AG04450 (cell line): ENCODE measurements around the gene MYL9. TPM values are rescaled to one million over a fixed set of nuclear protein-coding genes. Genes with fewer than 3 reads are reported as not detected.

Experiments
- CTCF ChIA-PET: fragments of 300-600, 350-600 bp; formaldehyde crosslinking; extraction: SDS; loops from one replicate; lab custom pipeline; 2022; ENCODE audit warnings: antibody characterized with exemption, inconsistent platforms; lab: Charles Lee
- POLR2A ChIA-PET: fragments of 350-600 bp; formaldehyde crosslinking; extraction: SDS; loops from one replicate; lab custom pipeline; 2021; ENCODE audit warnings: antibody characterized with exemption, inconsistent platforms; lab: Yijun Ruan, JAX
- DNase-seq: peaks from one replicate; pipeline ENCODE4 v3.0.0-alpha.2; 2011; ENCODE audit warnings: low read depth, low spot score
- H3K27ac ChIP-seq: one replicate; pipeline ENCODE4 v1.5.1; 2012; ENCODE audit warnings: low read depth, low read length, control low read depth
- H3K27me3 ChIP-seq: one replicate; pipeline ENCODE4 v1.6.0; 2012; ENCODE audit warnings: low read length; ENCODE audit not compliant: control insufficient read depth, insufficient read depth
- H3K4me3 ChIP-seq: 2 replicates; pipeline ENCODE4 v1.5.1; 2011; ENCODE audit warnings: mild to moderate bottlenecking, low read depth, low read length, control low read depth
- H3K9me3 ChIP-seq: 2 replicates; pipeline ENCODE4 v1.5.1; 2012; ENCODE audit warnings: low read length; ENCODE audit not compliant: control insufficient read depth, insufficient read depth
- polyA plus RNA-seq: library from polyadenylated mRNA; depleted of rRNA; stranded (reverse); fragments of >200 nt; gene quantifications from 2 replicates; pipeline ENCODE4 v1.2.3, GENCODE V29; 2011; rRNA removed
- small RNA-seq: library from RNA; depleted of rRNA; stranded (forward); fragments of <200 nt; gene quantifications from one replicate; pipeline ENCODE3, GENCODE V24; 2012; ENCODE audit warnings: low read depth; ENCODE audit not compliant: insufficient read length
- TF ChIP-seq, protein P1 (sequence below): IDR thresholded peaks from 2 replicates; pipeline ENCODE4 v1.5.1; 2011; ENCODE audit warnings: low read depth, low read length, control low read depth, inconsistent platforms

MYL9 gene
- polyA plus RNA-seq, 1 experiment = 273 TPM

DNA sequence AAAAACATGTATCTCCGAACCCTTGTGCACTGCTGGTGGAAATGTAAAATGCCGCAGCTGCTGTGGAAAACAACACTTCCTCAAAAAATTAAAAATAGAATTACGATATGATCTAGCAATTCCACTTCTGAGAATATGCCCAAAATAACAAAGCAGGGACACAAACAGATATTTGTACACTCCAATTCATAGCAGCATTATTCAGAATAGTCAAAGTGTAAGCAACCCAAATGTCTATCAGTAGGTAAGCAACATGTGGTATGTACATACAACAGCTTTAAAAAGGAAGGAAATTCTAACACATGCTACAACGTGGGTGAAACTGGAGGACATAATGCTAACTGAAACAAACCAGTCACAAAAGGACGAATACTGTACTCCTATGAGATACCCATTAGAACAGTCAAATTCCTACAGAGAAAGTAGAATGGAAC, 58.6 kb downstream of the MYL9 start:
- POLR2A ChIA-PET = interaction anchor here (0.6 to 0.7 kb wide), 2 partner anchors 44 to 57 kb away, joined by 3 to 5 read pairs; no protein-coding TSS in a partner anchor
- TF ChIP-seq, protein P1, sequence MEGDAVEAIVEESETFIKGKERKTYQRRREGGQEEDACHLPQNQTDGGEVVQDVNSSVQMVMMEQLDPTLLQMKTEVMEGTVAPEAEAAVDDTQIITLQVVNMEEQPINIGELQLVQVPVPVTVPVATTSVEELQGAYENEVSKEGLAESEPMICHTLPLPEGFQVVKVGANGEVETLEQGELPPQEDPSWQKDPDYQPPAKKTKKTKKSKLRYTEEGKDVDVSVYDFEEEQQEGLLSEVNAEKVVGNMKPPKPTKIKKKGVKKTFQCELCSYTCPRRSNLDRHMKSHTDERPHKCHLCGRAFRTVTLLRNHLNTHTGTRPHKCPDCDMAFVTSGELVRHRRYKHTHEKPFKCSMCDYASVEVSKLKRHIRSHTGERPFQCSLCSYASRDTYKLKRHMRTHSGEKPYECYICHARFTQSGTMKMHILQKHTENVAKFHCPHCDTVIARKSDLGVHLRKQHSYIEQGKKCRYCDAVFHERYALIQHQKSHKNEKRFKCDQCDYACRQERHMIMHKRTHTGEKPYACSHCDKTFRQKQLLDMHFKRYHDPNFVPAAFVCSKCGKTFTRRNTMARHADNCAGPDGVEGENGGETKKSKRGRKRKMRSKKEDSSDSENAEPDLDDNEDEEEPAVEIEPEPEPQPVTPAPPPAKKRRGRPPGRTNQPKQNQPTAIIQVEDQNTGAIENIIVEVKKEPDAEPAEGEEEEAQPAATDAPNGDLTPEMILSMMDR = no peak
- no peak overlapping the region for H3K4me3 ChIP-seq
- peaks cover 2% of the 10 kb centered on the region for H3K27me3 ChIP-seq
- CTCF ChIA-PET = interaction anchor here (0.9 kb wide), 1 partner anchor 8 kb away, joined by 5 read pairs; no protein-coding TSS in a partner anchor
- no peaks in the 10 kb centered on the region for H3K9me3 ChIP-seq
- no peak for DNase-seq
- H3K27ac ChIP-seq = no peak overlapping the region

Small RNAs within 50 kb of the gene (small RNA-seq; reads per million reads assigned to genes)
- not detected for gene RF00017

Other genes with a start within 250 kb of the MYL9 start
- gene DLGAP4, start 235.2 kb upstream of the MYL9 start, polyA plus RNA-seq = 17.7 and 27.5 TPM in 2 replicates
- gene TGIF2, start 32.1 kb downstream of the MYL9 start, polyA plus RNA-seq = 12.2 TPM in 2 replicates
- 125 and 151 TPM in 2 replicates for gene RAB5IF, start 64.3 kb downstream of the MYL9 start, polyA plus RNA-seq
- gene SLA2, start 104.7 kb downstream of the MYL9 start, polyA plus RNA-seq = not detected in 2 replicates
- 39.5 and 39.8 TPM in 2 replicates for gene NDRG3, start 204.6 kb downstream of the MYL9 start, polyA plus RNA-seq
- 6.0 and 8.7 TPM in 2 replicates for gene DSN1, start 232.2 kb downstream of the MYL9 start, polyA plus RNA-seq